ENCODE data around the gene P3H2.

- TF ChIP-seq CTCF (conservative IDR thresholded peaks at IDR 0.05; ENCODE audit: low read depth, low read length) (no peak), EZH2 (IDR thresholded peaks at IDR 0.05; ENCODE audit: borderline replicate concordance, low read depth, low read length, poor library complexity, severe bottlenecking) (no peak)
Measured at GRCh38 chr3:190127195-190127594, 6.5 kb upstream of the P3H2 start.

Measured in A673 (cell line).